Panc1 (cell line): ENCODE measurements around the gene CDC23. TPM values are rescaled to one million over a fixed set of nuclear protein-coding genes. Genes with fewer than 3 reads are reported as not detected.
A peak's percentile ranks its signal among the peaks of the same experiment; 100 is the strongest.
"Not testable (repeated sequence)": the region's sequence is repeated elsewhere in the genome, so short reads cannot be mapped to it uniquely, and the experiment has no call there.

ENCODE experiments used
- ATAC-seq: fragments of 200-7000 bp; cut with Tn5 transposase; 2 replicates; pipeline ENCODE4 v1.9.1; 2020; ENCODE audit warnings: mild to moderate bottlenecking, moderate library complexity
- BruUV-seq: library from RNA; stranded (reverse); fragments of 400-500 nt; replicated peaks from 2 replicates; lab custom pipeline; 2021; lab: Mats Ljungman, UMichigan
- CTCF ChIA-PET: fragments of 300-600 bp; sonication (Branson Sonifier 250); formaldehyde crosslinking; loops from one replicate; lab custom pipeline; 2022; ENCODE audit warnings: antibody characterized with exemption; lab: Charles Lee
- POLR2A ChIA-PET: fragments of 300-600 bp; sonication (Branson Sonifier 250); formaldehyde crosslinking; loops from one replicate; lab custom pipeline; 2022; ENCODE audit warnings: antibody characterized with exemption; lab: Charles Lee
- DNase-seq: peaks from one replicate; pipeline ENCODE4 v3.0.0-alpha.2; 2010; ENCODE audit warnings: low read depth, low spot score
- H3K27ac ChIP-seq: 2 replicates; pipeline ENCODE4 v1.5.1; 2011; ENCODE audit warnings: mild to moderate bottlenecking, low read length, inconsistent platforms
- H3K27me3 ChIP-seq: fragments of 200-500 bp; sonication (Bioruptor generic); 2 replicates; pipeline ENCODE4 v1.6.0; 2014; ENCODE audit warnings: low read length, inconsistent platforms; ENCODE audit not compliant: control insufficient read depth, insufficient read depth
- H3K36me3 ChIP-seq: fragments of 200-500 bp; sonication (Bioruptor generic); 2 replicates; pipeline ENCODE4 v1.5.1; 2014; ENCODE audit warnings: inconsistent platforms, mild to moderate bottlenecking, low read length, moderate library complexity; ENCODE audit not compliant: control insufficient read depth, insufficient read depth
- H3K4me1 ChIP-seq: 2 replicates; pipeline ENCODE4 v1.5.1; 2011; ENCODE audit warnings: inconsistent platforms, mild to moderate bottlenecking, low read length, moderate library complexity; ENCODE audit not compliant: control insufficient read depth, insufficient read depth
- H3K4me3 ChIP-seq, 2 experiments: 2 replicates each; pipeline ENCODE4 v1.5.1; 2011 to 2012; ENCODE audit warnings: low read depth in 2 of 2, low read length in 2 of 2, mild to moderate bottlenecking in 2 of 2, inconsistent platforms in 1 of 2, moderate library complexity in 1 of 2
- H3K9me3 ChIP-seq: fragments of 200-500 bp; sonication (Bioruptor generic); 2 replicates; pipeline ENCODE4 v1.5.1; 2014; ENCODE audit warnings: low read depth, mild to moderate bottlenecking, inconsistent platforms, low read length, moderate library complexity; ENCODE audit not compliant: control insufficient read depth, insufficient read depth
- POLR2AphosphoS5 ChIP-seq: IDR thresholded peaks from 2 replicates; pipeline ENCODE4 v1.6.1; 2012; ENCODE audit warnings: mild to moderate bottlenecking, low read depth, low read length, moderate library complexity
- REST ChIP-seq, 2 experiments: IDR thresholded peaks; 2 replicates each; pipeline ENCODE4 v1.6.1; 2011 to 2012; ENCODE audit warnings: low read depth in 2 of 2, control low read depth in 1 of 2, low read length in 1 of 2, mild to moderate bottlenecking in 1 of 2, moderate library complexity in 1 of 2; ENCODE audit not compliant: insufficient read depth in 1 of 2
- SIN3A ChIP-seq: IDR thresholded peaks from 2 replicates; pipeline ENCODE4 v1.6.1; 2012; ENCODE audit warnings: low read depth, mild to moderate bottlenecking, low read length, moderate library complexity, borderline replicate concordance; ENCODE audit not compliant: insufficient read depth
- TCF7L2 ChIP-seq: IDR thresholded peaks from 2 replicates; pipeline ENCODE4 v1.6.1; 2011; ENCODE audit warnings: mild to moderate bottlenecking, low read depth, low read length, inconsistent platforms
- in situ Hi-C: cut with HindIII; loops from 2 replicates; pipeline ENCODE4 v1.10.0; 2016; ENCODE audit warnings: low sequenced_read_pairs, low pct_unique_long_range_greater_than_20kb
- intact Hi-C: fragments of 100-400 bp; cut with micrococcal nuclease; formaldehyde crosslinking; loops from one replicate; pipeline ENCODE4 v1.10.0; 2022; ENCODE audit not compliant: unreplicated experiment
- total RNA-seq: library from RNA; stranded (reverse); gene quantifications from one replicate; pipeline ENCODE4 v1.2.1, GENCODE V29; 2021; ENCODE audit not compliant: unreplicated experiment
- TF ChIP-seq, protein P1 (sequence below): fragments of 450-650 bp; IDR thresholded peaks from 2 replicates; pipeline ENCODE4 v1.5.1; 2017; ENCODE audit warnings: mild to moderate bottlenecking

Gene CDC23
- total RNA-seq, 1 experiment from 2014 or later, result 44.7 TPM

- H3K4me3 ChIP-seq, result no peak overlapping the region
- POLR2A ChIA-PET, result interaction anchor here (0.7 kb wide), 1 partner anchor 427 kb away, joined by 3 read pairs; no protein-coding TSS in a partner anchor
- DNase-seq (no peak), ATAC-seq (0 out of 2 replicates have a peak, but pooled peaks have one; percentile 77)
- TF ChIP-seq SIN3A (no peak), POLR2AphosphoS5 (no peak), TCF7L2 (no peak), REST (IDR thresholded peaks at IDR 0.05; ENCODE audit: insufficient read depth in 1 of 2, low read depth in 2 of 2, low read length in 1 of 2) (no peak)
- TF ChIP-seq, protein P1, sequence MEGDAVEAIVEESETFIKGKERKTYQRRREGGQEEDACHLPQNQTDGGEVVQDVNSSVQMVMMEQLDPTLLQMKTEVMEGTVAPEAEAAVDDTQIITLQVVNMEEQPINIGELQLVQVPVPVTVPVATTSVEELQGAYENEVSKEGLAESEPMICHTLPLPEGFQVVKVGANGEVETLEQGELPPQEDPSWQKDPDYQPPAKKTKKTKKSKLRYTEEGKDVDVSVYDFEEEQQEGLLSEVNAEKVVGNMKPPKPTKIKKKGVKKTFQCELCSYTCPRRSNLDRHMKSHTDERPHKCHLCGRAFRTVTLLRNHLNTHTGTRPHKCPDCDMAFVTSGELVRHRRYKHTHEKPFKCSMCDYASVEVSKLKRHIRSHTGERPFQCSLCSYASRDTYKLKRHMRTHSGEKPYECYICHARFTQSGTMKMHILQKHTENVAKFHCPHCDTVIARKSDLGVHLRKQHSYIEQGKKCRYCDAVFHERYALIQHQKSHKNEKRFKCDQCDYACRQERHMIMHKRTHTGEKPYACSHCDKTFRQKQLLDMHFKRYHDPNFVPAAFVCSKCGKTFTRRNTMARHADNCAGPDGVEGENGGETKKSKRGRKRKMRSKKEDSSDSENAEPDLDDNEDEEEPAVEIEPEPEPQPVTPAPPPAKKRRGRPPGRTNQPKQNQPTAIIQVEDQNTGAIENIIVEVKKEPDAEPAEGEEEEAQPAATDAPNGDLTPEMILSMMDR, result no peak
- no peaks in the 10 kb centered on the region for H3K27me3 ChIP-seq
- H3K27ac ChIP-seq, result no peak overlapping the region
- no peaks in the 10 kb centered on the region for H3K4me1 ChIP-seq
- intact Hi-C loops, result no loop called here
- H3K36me3 ChIP-seq, result no peaks in the 10 kb centered on the region
- BruUV-seq, result no TSS peak
- in situ Hi-C loops, result no loop called here
- CTCF ChIA-PET, result interaction anchor here (0.6 kb wide), 1 partner anchor 16 kb away, joined by 4 read pairs; no protein-coding TSS in a partner anchor
- H3K9me3 ChIP-seq, result no peaks in the 10 kb centered on the region
Observed at GRCh38 chr5:138148811-138149210, 64.3 kb downstream of the CDC23 start.

DNA sequence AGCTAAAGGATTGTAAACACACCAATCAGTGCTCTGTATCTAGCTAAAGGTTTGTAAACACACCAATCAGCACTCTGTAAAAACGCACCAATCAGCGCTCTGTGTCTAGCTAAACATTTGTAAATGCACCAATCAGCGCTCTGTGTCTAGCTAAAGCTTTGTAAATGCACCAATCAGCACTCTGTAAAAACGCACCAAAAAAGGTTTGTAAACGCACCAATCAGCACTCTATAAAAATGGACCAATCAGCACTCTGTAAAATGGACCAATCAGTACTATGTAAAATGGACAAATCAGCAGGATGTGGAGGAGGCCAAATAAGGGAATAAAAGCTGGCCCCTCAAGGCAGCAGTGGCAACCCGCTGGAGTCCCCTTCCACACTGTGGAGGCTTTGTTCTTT is 69.5 kb downstream of the CDC23 start:
- H3K36me3 ChIP-seq, H3K9me3 ChIP-seq, DNase-seq, BruUV-seq, ATAC-seq, H3K4me1 ChIP-seq, intact Hi-C loops, in situ Hi-C loops, H3K27me3 ChIP-seq, H3K4me3 ChIP-seq, POLR2A ChIA-PET, H3K27ac ChIP-seq: not testable (repeated sequence)
- CTCF ChIA-PET, result interaction anchor here (0.7 to 0.8 kb wide), 2 partner anchors 11 to 60 kb away, joined by 3 to 4 read pairs; no protein-coding TSS in a partner anchor

DNA sequence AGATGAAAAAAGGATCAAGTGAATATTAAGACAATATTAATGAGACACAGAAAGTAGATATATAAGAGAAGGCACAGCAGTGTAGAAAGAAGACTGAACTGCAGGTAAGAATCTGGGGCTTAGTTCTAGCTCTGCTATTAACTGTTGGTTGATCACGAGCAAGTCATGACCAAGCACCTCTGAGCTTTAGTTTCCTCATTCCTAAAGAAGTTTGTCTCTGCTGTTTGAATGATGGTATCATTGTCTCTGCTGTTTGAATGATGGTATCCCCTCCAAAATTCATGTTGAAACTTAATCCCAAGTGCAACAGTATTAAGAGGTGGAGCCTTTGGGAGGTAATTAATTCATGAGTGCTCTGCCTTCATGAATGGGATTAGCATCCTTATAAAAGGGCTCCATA is 71.4 kb downstream of the CDC23 start:
- Histone ChIP-seq H3K4me1 (peaks cover 4% of the 10 kb centered on the region; the same call in 1 of the 2 replicates), H3K27me3 (no peaks in the 10 kb centered on the region), H3K27ac (no peak overlapping the region), H3K4me3 (no peak overlapping the region), H3K36me3 (no peaks in the 10 kb centered on the region), H3K9me3 (no peaks in the 10 kb centered on the region)
- POLR2A ChIA-PET, result no interaction called here
- in situ Hi-C loops, result no loop called here
- DNase-seq (no peak), ATAC-seq (no peak)
- CTCF ChIA-PET, result no interaction called here
- TF ChIP-seq SIN3A (no peak), TCF7L2 (no peak), POLR2AphosphoS5 (no peak), REST (IDR thresholded peaks at IDR 0.05; ENCODE audit: insufficient read depth in 1 of 2, low read depth in 2 of 2, low read length in 1 of 2) (no peak)
- TF ChIP-seq, protein P1, result no peak
- intact Hi-C loops, result no loop called here
- no TSS peak for BruUV-seq
